ENCODE data around the gene GUCY2F. TPM values are rescaled to one million over a fixed set of nuclear protein-coding genes. Genes with fewer than 3 reads are reported as not detected.

The GUCY2F gene
- total RNA-seq, result not detected in 2 replicates

DNA sequence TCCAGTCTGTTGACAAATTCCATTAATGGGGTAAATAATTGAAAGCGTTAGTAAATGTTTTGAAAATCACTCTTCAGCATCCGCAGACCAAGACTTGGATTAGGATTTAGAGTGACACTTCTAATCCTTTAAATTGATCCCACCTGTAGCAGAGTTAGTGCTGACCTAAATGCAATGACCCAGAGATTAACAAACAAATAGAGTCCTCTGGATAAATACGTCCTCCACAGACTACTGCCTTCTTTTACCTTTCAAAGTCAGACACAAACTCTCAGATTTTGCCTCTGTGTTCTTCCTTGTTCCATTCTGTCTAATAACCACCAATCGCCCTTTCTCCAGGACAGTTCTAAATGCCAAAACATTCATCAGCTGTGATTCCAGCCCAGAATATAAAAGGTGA, at the start of gene GUCY2F:
GUCY2F (minus strand) TSS at position 101 of the 400 bp plus-strand sequence. CDS start 6,150 bp downstream, outside the sequence.

Other genes with a start within 250 kb of the GUCY2F start
- 8.9 and 9.3 TPM in 2 replicates for gene NXT2, start 54.8 kb upstream of the GUCY2F start, total RNA-seq
- 0.58 and 1.0 TPM in 2 replicates for gene KCNE5, start 143.1 kb upstream of the GUCY2F start, total RNA-seq

Measured in pericardium fibroblast (primary cell).